Nephron progenitor cell (in vitro differentiated cells): ENCODE measurements around the gene PODXL.

Experiments
- DNase-seq: peaks from one replicate; pipeline ENCODE4 v3.0.0; 2021
- H3K27ac Mint-ChIP-seq: 2 replicates; pipeline ENCODE4 v1.8.0; 2021; ENCODE audit warnings: mild to moderate bottlenecking, moderate library complexity, mixed read lengths
- H3K27me3 Mint-ChIP-seq: 2 replicates; pipeline ENCODE4 v1.8.0; 2021; ENCODE audit warnings: mild to moderate bottlenecking, low read depth, mixed read lengths; ENCODE audit not compliant: poor library complexity
- H3K36me3 Mint-ChIP-seq: 2 replicates; pipeline ENCODE4 v1.8.0; 2021; ENCODE audit warnings: low read depth, mixed read lengths
- H3K4me1 Mint-ChIP-seq: 2 replicates; pipeline ENCODE4 v1.8.0; 2021; ENCODE audit warnings: mixed read lengths
- H3K4me3 Mint-ChIP-seq: 2 replicates; pipeline ENCODE4 v1.8.0; 2021; ENCODE audit warnings: mild to moderate bottlenecking, moderate library complexity, mixed read lengths
- H3K9me3 Mint-ChIP-seq: 2 replicates; pipeline ENCODE4 v1.8.0; 2021; ENCODE audit warnings: mild to moderate bottlenecking, moderate library complexity, mixed read lengths
- TF ChIP-seq, protein P1 (sequence below): fragments of 200-600 bp; sonication (generic); IDR thresholded peaks from 2 replicates; pipeline ENCODE4 v1.5.0; 2021; ENCODE audit warnings: antibody characterized with exemption

PODXL gene

GRCh38 chr7:131602304-131602993 lies 46.0 kb upstream of the PODXL start:
- TF ChIP-seq, protein P1, sequence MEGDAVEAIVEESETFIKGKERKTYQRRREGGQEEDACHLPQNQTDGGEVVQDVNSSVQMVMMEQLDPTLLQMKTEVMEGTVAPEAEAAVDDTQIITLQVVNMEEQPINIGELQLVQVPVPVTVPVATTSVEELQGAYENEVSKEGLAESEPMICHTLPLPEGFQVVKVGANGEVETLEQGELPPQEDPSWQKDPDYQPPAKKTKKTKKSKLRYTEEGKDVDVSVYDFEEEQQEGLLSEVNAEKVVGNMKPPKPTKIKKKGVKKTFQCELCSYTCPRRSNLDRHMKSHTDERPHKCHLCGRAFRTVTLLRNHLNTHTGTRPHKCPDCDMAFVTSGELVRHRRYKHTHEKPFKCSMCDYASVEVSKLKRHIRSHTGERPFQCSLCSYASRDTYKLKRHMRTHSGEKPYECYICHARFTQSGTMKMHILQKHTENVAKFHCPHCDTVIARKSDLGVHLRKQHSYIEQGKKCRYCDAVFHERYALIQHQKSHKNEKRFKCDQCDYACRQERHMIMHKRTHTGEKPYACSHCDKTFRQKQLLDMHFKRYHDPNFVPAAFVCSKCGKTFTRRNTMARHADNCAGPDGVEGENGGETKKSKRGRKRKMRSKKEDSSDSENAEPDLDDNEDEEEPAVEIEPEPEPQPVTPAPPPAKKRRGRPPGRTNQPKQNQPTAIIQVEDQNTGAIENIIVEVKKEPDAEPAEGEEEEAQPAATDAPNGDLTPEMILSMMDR = no peak
- peaks cover 32% of the 10 kb centered on the region for H3K27me3 Mint-ChIP-seq
- H3K4me1 Mint-ChIP-seq = peaks cover 43% of the 10 kb centered on the region
- DNase-seq = no peak
- H3K4me3 Mint-ChIP-seq = no peak overlapping the region
- no peak overlapping the region for H3K27ac Mint-ChIP-seq
- H3K36me3 Mint-ChIP-seq = no peaks in the 10 kb centered on the region
- no peaks in the 10 kb centered on the region for H3K9me3 Mint-ChIP-seq

DNA sequence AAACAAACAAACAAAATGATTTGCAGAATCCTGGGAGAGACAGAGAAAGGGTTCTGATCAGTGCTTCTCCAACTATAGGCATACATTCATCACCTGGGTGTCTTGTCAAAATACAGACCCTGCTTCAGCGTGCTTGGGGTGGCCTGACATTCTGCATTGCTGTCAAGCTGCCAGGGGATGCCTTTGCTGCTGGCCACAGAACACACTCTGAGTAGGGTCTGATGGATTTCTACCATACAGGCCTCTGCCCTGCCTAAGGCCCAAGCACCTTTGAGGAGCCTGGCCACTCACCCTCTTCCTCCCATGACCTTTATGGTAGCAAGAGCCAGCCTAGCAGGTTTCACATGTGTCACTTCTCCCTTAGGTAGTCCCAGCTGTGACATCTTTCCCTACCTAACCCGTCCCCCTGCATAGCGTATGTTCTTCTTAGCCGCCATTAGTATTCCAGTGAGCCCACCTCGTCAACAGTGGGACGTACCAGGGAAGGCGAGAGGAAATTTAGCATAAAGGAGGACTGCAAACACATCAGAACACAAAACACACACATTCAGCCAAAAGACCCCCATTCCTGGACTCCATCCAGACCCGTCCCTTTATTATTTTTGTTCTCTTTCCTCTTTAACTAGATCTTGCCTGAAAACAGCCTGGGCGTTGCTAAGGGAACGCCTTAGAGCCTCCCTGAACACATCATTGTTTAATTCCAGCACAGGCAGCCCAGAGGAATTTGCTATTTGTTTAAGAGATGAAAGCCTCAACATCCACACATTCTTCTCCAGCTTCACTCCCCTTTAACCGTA lies 43.9 kb upstream of the PODXL start:
- TF ChIP-seq, protein P1 = no peak
- H3K27ac Mint-ChIP-seq = no peak overlapping the region
- no peak overlapping the region for H3K4me3 Mint-ChIP-seq
- H3K27me3 Mint-ChIP-seq = peaks cover 20% of the 10 kb centered on the region
- peaks cover 21% of the 10 kb centered on the region for H3K4me1 Mint-ChIP-seq
- DNase-seq = no peak
- no peaks in the 10 kb centered on the region for H3K36me3 Mint-ChIP-seq
- H3K9me3 Mint-ChIP-seq = no peaks in the 10 kb centered on the region

DNA sequence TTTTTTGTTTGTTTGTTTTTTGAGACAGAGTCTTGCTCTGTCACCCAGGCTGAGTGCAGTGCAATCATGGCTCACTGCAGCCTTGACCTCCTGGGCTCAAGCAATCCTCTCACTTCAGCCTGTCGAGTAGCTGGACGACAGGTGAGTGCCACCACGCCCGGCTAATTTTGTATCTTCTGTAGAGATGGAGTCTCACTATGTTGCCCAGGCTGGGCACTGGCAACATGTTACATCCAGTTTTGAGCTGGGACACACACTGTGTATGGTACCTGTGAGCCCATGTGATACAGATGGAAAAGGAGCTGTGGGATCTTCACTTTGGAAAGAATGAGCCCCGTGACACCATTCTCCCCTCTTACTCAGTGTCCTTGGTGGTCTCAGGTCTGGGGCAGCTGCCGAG lies 40.4 kb upstream of the PODXL start:
- TF ChIP-seq, protein P1 = no peak
- DNase-seq = no peak
- Mint-ChIP-seq H3K36me3 (no peaks in the 10 kb centered on the region), H3K9me3 (no peaks in the 10 kb centered on the region), H3K27ac (no peak overlapping the region), H3K4me1 (peaks cover 10% of the 10 kb centered on the region), H3K27me3 (peaks cover 2% of the 10 kb centered on the region), H3K4me3 (no peak overlapping the region)

DNA sequence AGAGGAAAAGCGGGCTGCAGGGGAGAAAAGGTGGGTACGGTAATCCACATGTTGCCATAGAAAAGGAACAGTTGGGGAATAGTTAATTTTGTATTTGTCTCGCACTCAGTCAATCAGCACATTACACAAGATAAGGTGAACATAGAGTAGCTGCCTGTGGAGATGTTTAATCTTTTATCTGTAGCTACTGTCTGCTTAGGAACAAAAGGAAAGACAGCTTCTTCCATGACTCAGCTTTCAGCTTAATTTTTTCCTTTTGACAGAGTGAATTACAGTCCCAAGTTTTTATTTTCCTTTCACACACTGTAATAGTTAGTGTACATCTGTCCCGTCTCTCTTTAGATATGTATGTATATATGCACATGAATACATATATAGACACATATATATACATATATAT lies 39.3 kb upstream of the PODXL start:
- Mint-ChIP-seq H3K4me3 (no peak overlapping the region), H3K4me1 (peaks cover 6% of the 10 kb centered on the region), H3K36me3 (no peaks in the 10 kb centered on the region), H3K9me3 (no peaks in the 10 kb centered on the region), H3K27me3 (peaks cover 3% of the 10 kb centered on the region), H3K27ac (no peak overlapping the region)
- no peak for DNase-seq
- TF ChIP-seq, protein P1 = no peak

GRCh38 chr7:131591687-131592319 lies 35.4 kb upstream of the PODXL start:
- H3K9me3 Mint-ChIP-seq = no peaks in the 10 kb centered on the region

More at GRCh38 chr7:131591687-131592319, 35.4 kb upstream of the PODXL start:
- Mint-ChIP-seq H3K4me1 (no peaks in the 10 kb centered on the region), H3K27ac (no peak overlapping the region), H3K4me3 (no peak overlapping the region), H3K27me3 (peaks cover 3% of the 10 kb centered on the region), H3K36me3 (no peaks in the 10 kb centered on the region)
- no peak for DNase-seq
- TF ChIP-seq, protein P1 = no peak
